HCT116 (cell line): ENCODE results near the gene CHRNG. TPM values are rescaled to one million over a fixed set of nuclear protein-coding genes. Genes with fewer than 3 reads are reported as not detected.

ENCODE experiments used
- ATAC-seq: fragments of 200-7000 bp; cut with Tn5 transposase; 2 replicates; pipeline ENCODE4 v1.9.1; 2020; ENCODE audit warnings: mild to moderate bottlenecking, moderate library complexity
- BruUV-seq: library from RNA; stranded (reverse); fragments of 400-500 nt; replicated peaks from 2 replicates; lab custom pipeline; 2021; lab: Mats Ljungman, UMichigan
- CTCF ChIA-PET: fragments of 300-600 bp; sonication (Branson Sonifier 250); formaldehyde crosslinking; loops from one replicate; lab custom pipeline; 2021; ENCODE audit warnings: antibody characterized with exemption; lab: Charles Lee
- POLR2A ChIA-PET: fragments of 300-600, 350-600 bp; sonication (Branson Sonifier 250); formaldehyde crosslinking; loops from one replicate; lab custom pipeline; 2021; ENCODE audit warnings: antibody characterized with exemption; lab: Charles Lee
- RAD21 ChIA-PET, 2 experiments: fragments of 300-600 bp; sonication (Branson Sonifier 250); formaldehyde crosslinking; loops; one replicate each; lab custom pipeline; 2023; ENCODE audit warnings: low total read pairs in 2 of 2; ENCODE audit not compliant: uncharacterized antibody in 2 of 2, unreplicated experiment in 2 of 2, low non-redundant PET in 1 of 2; lab: Charles Lee
- DNase-seq: peaks from one replicate; pipeline ENCODE4 v3.0.0-alpha.2; 2010; ENCODE audit warnings: low read depth, low spot score
- H2AFZ ChIP-seq: fragments of 200-600 bp; shearing (Covaris generic), sonication (generic); 2 replicates; pipeline ENCODE4 v1.6.1; 2017; ENCODE audit warnings: low read depth, mixed run types, mixed read lengths, antibody characterized with exemption, low read length; ENCODE audit not compliant: poor library complexity, severe bottlenecking
- H3K27ac ChIP-seq: 2 replicates; pipeline ENCODE4 v1.5.1; 2012; ENCODE audit warnings: low read depth, low read length
- H3K27me3 ChIP-seq: fragments of 200-600 bp; sonication (generic); 2 replicates; pipeline ENCODE4 v1.6.1; 2016; ENCODE audit warnings: mixed run types, low read length, mixed read lengths; ENCODE audit not compliant: insufficient read depth
- H3K36me3 ChIP-seq, 2 experiments: fragments of 200-500 bp in 1 of 2; fragments of 200-600 bp in 1 of 2; sonication (Bioruptor generic) in 1 of 2; sonication (generic) in 1 of 2; 2 replicates each; pipeline versions ENCODE4 v1.5.1 to v1.6.1; 2014 to 2016; ENCODE audit warnings: low read length in 2 of 2, inconsistent platforms in 1 of 2, mixed read lengths in 1 of 2, mixed run types in 1 of 2; ENCODE audit not compliant: insufficient read depth in 2 of 2, control insufficient read depth in 1 of 2
- H3K4me1 ChIP-seq, 2 experiments: fragments of 200-600 bp in 1 of 2; sonication (generic) in 1 of 2; 2 replicates each; pipeline versions ENCODE4 v1.5.1 to v1.6.1; 2012 to 2017; ENCODE audit warnings: low read length in 2 of 2, inconsistent platforms in 1 of 2, mild to moderate bottlenecking in 1 of 2, mixed read lengths in 1 of 2, mixed run types in 1 of 2, moderate library complexity in 1 of 2; ENCODE audit not compliant: insufficient read depth in 2 of 2, control insufficient read depth in 1 of 2
- H3K4me2 ChIP-seq: fragments of 200-600 bp; sonication (generic); 2 replicates; pipeline ENCODE4 v1.6.1; 2017; ENCODE audit warnings: mixed run types, low read length, mixed read lengths
- H3K4me3 ChIP-seq, 2 experiments: fragments of 200-600 bp in 1 of 2; sonication (generic) in 1 of 2; replicated peaks in 1 of 2; 2 replicates each; pipeline ENCODE4 v1.5.1; 2011 to 2016; ENCODE audit warnings: low read length in 2 of 2, control low read depth in 1 of 2, low read depth in 1 of 2, mild to moderate bottlenecking in 1 of 2, mixed read lengths in 1 of 2, mixed run types in 1 of 2
- H3K79me2 ChIP-seq: fragments of 200-600 bp; sonication (generic); 2 replicates; pipeline ENCODE4 v1.6.1; 2017; ENCODE audit warnings: mild to moderate bottlenecking, mixed run types, low read length, moderate library complexity, mixed read lengths; ENCODE audit not compliant: insufficient read depth
- H3K9ac ChIP-seq: fragments of 200-600 bp; sonication (generic); 2 replicates; pipeline ENCODE4 v1.6.1; 2016; ENCODE audit warnings: low read length, mixed read lengths
- H3K9me2 ChIP-seq: fragments of 200-600 bp; sonication (generic), shearing (Covaris generic); 2 replicates; pipeline ENCODE4 v1.6.1; 2017; ENCODE audit warnings: mixed run types, mild to moderate bottlenecking, moderate library complexity; ENCODE audit not compliant: insufficient read depth
- H3K9me3 ChIP-seq, 2 experiments: fragments of 200-500 bp in 1 of 2; fragments of 200-600 bp in 1 of 2; sonication (Bioruptor generic) in 1 of 2; sonication (generic) in 1 of 2; 2 replicates each; pipeline ENCODE4 v1.6.1; 2014 to 2017; ENCODE audit warnings: low read length in 2 of 2, mixed read lengths in 2 of 2, inconsistent platforms in 1 of 2, low read depth in 1 of 2, mild to moderate bottlenecking in 1 of 2, mixed run types in 1 of 2, moderate library complexity in 1 of 2; ENCODE audit not compliant: control insufficient read depth in 1 of 2, insufficient read depth in 1 of 2
- H4K20me1 ChIP-seq: fragments of 200-600 bp; sonication (generic), shearing (Covaris generic); 2 replicates; pipeline ENCODE4 v1.6.1; 2017; ENCODE audit warnings: mixed run types, mild to moderate bottlenecking, moderate library complexity; ENCODE audit not compliant: insufficient read depth
- ATF3 ChIP-seq: IDR thresholded peaks from 2 replicates; pipeline ENCODE4 v1.6.1; 2012
- CEBPB ChIP-seq: IDR thresholded peaks from 2 replicates; pipeline ENCODE4 v1.6.1; 2012; ENCODE audit warnings: low read depth
- CTCF ChIP-seq, 3 experiments: fragments of 200-600 bp in 1 of 3; sonication (generic) in 1 of 3; IDR thresholded peaks in 2 of 3; conservative IDR thresholded peaks in 1 of 3; 2 replicates each; pipeline ENCODE4 v1.5.1; 2012 to 2017; ENCODE audit warnings: low read depth in 2 of 3, low read length in 2 of 3, antibody characterized with exemption in 1 of 3, borderline replicate concordance in 1 of 3, control low read depth in 1 of 3, mild to moderate bottlenecking in 1 of 3, mixed read lengths in 1 of 3, mixed run types in 1 of 3, moderate library complexity in 1 of 3; ENCODE audit not compliant: insufficient read depth in 1 of 3
- EGR1 ChIP-seq: IDR thresholded peaks from 2 replicates; pipeline ENCODE4 v1.6.1; 2012; ENCODE audit warnings: low read depth
- ELF1 ChIP-seq: IDR thresholded peaks from 2 replicates; pipeline ENCODE4 v1.6.1; 2012; ENCODE audit warnings: low read depth, borderline replicate concordance
- EZH2 ChIP-seq: fragments of 200-600 bp; sonication (generic); IDR thresholded peaks from 2 replicates; pipeline ENCODE4 v1.6.1; 2017; ENCODE audit warnings: antibody characterized with exemption, mixed run types
- FOSL1 ChIP-seq: IDR thresholded peaks from 2 replicates; pipeline ENCODE4 v1.6.1; 2012; ENCODE audit warnings: low read depth
- JUND ChIP-seq: IDR thresholded peaks from 2 replicates; pipeline ENCODE4 v1.6.1; 2012
- MAX ChIP-seq: IDR thresholded peaks from 2 replicates; pipeline ENCODE4 v1.6.1; 2012
- POLR2A ChIP-seq: IDR thresholded peaks from 2 replicates; pipeline ENCODE4 v1.7.0; 2011; ENCODE audit warnings: borderline replicate concordance; ENCODE audit not compliant: insufficient read depth, insufficient read length; ENCODE audit errors: extremely low read depth
- POLR2AphosphoS5 ChIP-seq: IDR thresholded peaks from 2 replicates; pipeline ENCODE4 v1.6.1; 2011; ENCODE audit warnings: mild to moderate bottlenecking, low read depth, low read length, moderate library complexity
- RAD21 ChIP-seq: IDR thresholded peaks from 2 replicates; pipeline ENCODE4 v1.6.1; 2012; ENCODE audit warnings: low read depth, mild to moderate bottlenecking
- SIN3A ChIP-seq: IDR thresholded peaks from 2 replicates; pipeline ENCODE4 v1.6.1; 2012; ENCODE audit warnings: low read depth
- SRF ChIP-seq: IDR thresholded peaks from 2 replicates; pipeline ENCODE4 v1.6.1; 2012; ENCODE audit warnings: low read depth
- ZFX ChIP-seq: fragments of 450-650 bp; IDR thresholded peaks from 2 replicates; pipeline ENCODE4 v1.6.1; 2017
- intact Hi-C: fragments of 100-400 bp; cut with micrococcal nuclease; formaldehyde crosslinking; loops from 2 replicates; pipeline ENCODE4 v1.10.0; 2022
- total RNA-seq: library from RNA; stranded (reverse); gene quantifications from one replicate; pipeline ENCODE4 v1.2.1, GENCODE V29; 2021; ENCODE audit not compliant: unreplicated experiment

Gene CHRNG
- total RNA-seq, 1 experiment from 2014 or later, result not detected

DNA sequence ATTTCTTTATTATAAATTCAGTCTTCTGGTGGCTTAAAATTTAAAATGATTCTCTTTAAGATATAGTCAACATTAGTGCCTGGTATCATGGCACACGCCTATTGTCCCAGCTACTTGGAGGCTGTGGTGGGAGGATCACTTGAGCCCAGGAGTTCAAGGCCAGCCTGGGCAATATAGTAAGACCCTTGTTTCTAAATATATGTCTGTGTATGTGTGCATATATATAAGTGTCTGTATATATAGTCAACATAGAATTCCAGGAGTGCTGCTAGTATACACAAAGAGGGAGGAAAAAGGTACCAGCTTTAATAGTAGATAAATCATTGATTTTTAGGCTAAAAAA is 35.9 kb downstream of the CHRNG start:
- Histone ChIP-seq H3K4me3 (no peak overlapping the region), H3K36me3 (peaks cover under 1 to 2% of the 10 kb centered on the region in 2 experiments; a peak in 1 of 4 replicates), H3K27me3 (no peaks in the 10 kb centered on the region), H3K9ac (no peak overlapping the region), H3K4me1 (peaks cover 0 to 3% of the 10 kb centered on the region in 2 experiments; a peak in 2 of 4 replicates), H4K20me1 (no peaks in the 10 kb centered on the region), H3K9me2 (no peaks in the 10 kb centered on the region), H3K27ac (no peak overlapping the region), H3K79me2 (no peaks in the 10 kb centered on the region), H2AFZ (no peak overlapping the region), H3K9me3 (no peaks in the 10 kb centered on the region), H3K4me2 (no peak overlapping the region)
- POLR2A ChIA-PET, result no interaction called here
- no TSS peak for BruUV-seq
- ATAC-seq (no peak), DNase-seq (no peak)
- RAD21 ChIA-PET, result no interaction called here
- intact Hi-C loops, result no loop called here
- TF ChIP-seq SIN3A (no peak), ZFX (no peak), POLR2A (no peak), JUND (no peak), ATF3 (no peak), EGR1 (no peak), ELF1 (no peak), FOSL1 (no peak), CTCF (IDR thresholded peaks at IDR 0.05 in 2 of 3, conservative IDR thresholded peaks at IDR 0.05 in 1 of 3; ENCODE audit: borderline replicate concordance in 1 of 3, insufficient read depth in 1 of 3, low read depth in 2 of 3, low read length in 2 of 3) (no peak), RAD21 (no peak), CEBPB (no peak), SRF (no peak), EZH2 (no peak), MAX (no peak), POLR2AphosphoS5 (no peak)
- CTCF ChIA-PET, result no interaction called here
